Measurements from ENCODE around the gene KIAA1328. TPM values are rescaled to one million over a fixed set of nuclear protein-coding genes. Genes with fewer than 3 reads are reported as not detected.

The KIAA1328 gene
- total RNA-seq, 4 donors from 2014 or later, result 11.3 to 26.1 (median 15.3) TPM

GRCh38 chr18:37254973-37255372, 426.0 kb downstream of the KIAA1328 start:
- WGBS, 2 donors (ENCODE audit: low coverage in 1 of 2), result 80 to 83% methylated on average over 11 of the region's 12 CpGs
- H3K27me3 ChIP-seq, result peaks cover 100% of the 10 kb centered on the region
- no peak overlapping the region for H3K4me3 ChIP-seq
- no peak for TF ChIP-seq CTCF (IDR thresholded peaks at IDR 0.05)
- no peak for TF ChIP-seq EP300 (IDR thresholded peaks at IDR 0.05)
- no peak for TF ChIP-seq POLR2A (IDR thresholded peaks at IDR 0.05)
- TF ChIP-seq POLR2AphosphoS5 (IDR thresholded peaks at IDR 0.05), result no peak
- H3K4me1 ChIP-seq, result peaks cover 0 to 15% (median 0%) of the 10 kb centered on the region in 3 donors
- ATAC-seq, result no peak
- no peaks in the 10 kb centered on the region for H3K36me3 ChIP-seq
- H3K27ac ChIP-seq, result no peak overlapping the region
- H3K9me3 ChIP-seq, result no peaks in the 10 kb centered on the region

- Histone ChIP-seq H3K27me3 (peaks cover 100% of the 10 kb centered on the region), H3K27ac (no peak overlapping the region), H3K9me3 (no peaks in the 10 kb centered on the region), H3K36me3 (no peaks in the 10 kb centered on the region), H3K4me3 (no peak overlapping the region), H3K4me1 (peaks cover 0 to 15% (median 0%) of the 10 kb centered on the region in 3 donors)
- TF ChIP-seq POLR2A (IDR thresholded peaks at IDR 0.05) (no peak), CTCF (IDR thresholded peaks at IDR 0.05) (no peak), POLR2AphosphoS5 (IDR thresholded peaks at IDR 0.05) (no peak), EP300 (IDR thresholded peaks at IDR 0.05) (no peak)
- no peak for ATAC-seq
- WGBS, 2 donors (ENCODE audit: low coverage in 1 of 2), result 24 to 34% methylated on average over 6 to 9 of the region's 9 CpGs
Observed at GRCh38 chr18:37258131-37258530, 429.2 kb downstream of the KIAA1328 start.

- no peak for ATAC-seq
- Histone ChIP-seq H3K36me3 (no peaks in the 10 kb centered on the region), H3K4me3 (no peak overlapping the region), H3K4me1 (peaks cover 0 to 9% (median 0%) of the 10 kb centered on the region in 3 donors), H3K27me3 (peaks cover 96% of the 10 kb centered on the region), H3K9me3 (no peaks in the 10 kb centered on the region), H3K27ac (no peak overlapping the region)
- WGBS, 2 donors (ENCODE audit: low coverage in 1 of 2), result 35% methylated on average over 9 of the region's 11 CpGs; no CpG with 5 or more reads in 1 of the 2 donors
- no peak for TF ChIP-seq EP300 (IDR thresholded peaks at IDR 0.05)
- no peak for TF ChIP-seq POLR2A (IDR thresholded peaks at IDR 0.05)
- TF ChIP-seq POLR2AphosphoS5 (IDR thresholded peaks at IDR 0.05), result no peak
- no peak for TF ChIP-seq CTCF (IDR thresholded peaks at IDR 0.05)
Observed at GRCh38 chr18:37258819-37259218, 429.9 kb downstream of the KIAA1328 start.

GRCh38 chr18:37259711-37260110, 430.8 kb downstream of the KIAA1328 start:
- Histone ChIP-seq H3K4me1 (peaks cover 0 to under 1% (median 0%) of the 10 kb centered on the region in 3 donors), H3K9me3 (no peaks in the 10 kb centered on the region), H3K4me3 (no peak overlapping the region), H3K27ac (no peak overlapping the region), H3K27me3 (peaks cover 94% of the 10 kb centered on the region), H3K36me3 (no peaks in the 10 kb centered on the region)
- no peak for ATAC-seq
- TF ChIP-seq POLR2AphosphoS5 (IDR thresholded peaks at IDR 0.05), result no peak
- no peak for TF ChIP-seq CTCF (IDR thresholded peaks at IDR 0.05)
- no peak for TF ChIP-seq EP300 (IDR thresholded peaks at IDR 0.05)
- no peak for TF ChIP-seq POLR2A (IDR thresholded peaks at IDR 0.05)
- 59 to 92% methylated on average over 4 of the region's 5 CpGs for WGBS, 2 donors (ENCODE audit: low coverage in 1 of 2)

- TF ChIP-seq POLR2A (IDR thresholded peaks at IDR 0.05), result no peak
- TF ChIP-seq POLR2AphosphoS5 (IDR thresholded peaks at IDR 0.05), result no peak
- TF ChIP-seq CTCF (IDR thresholded peaks at IDR 0.05), result no peak
- TF ChIP-seq EP300 (IDR thresholded peaks at IDR 0.05), result no peak
- Histone ChIP-seq H3K27me3 (peaks cover 93% of the 10 kb centered on the region), H3K36me3 (no peaks in the 10 kb centered on the region), H3K27ac (no peak overlapping the region), H3K9me3 (no peaks in the 10 kb centered on the region), H3K4me1 (no peaks in the 10 kb centered on the region), H3K4me3 (no peak overlapping the region)
- ATAC-seq, result no peak
- WGBS, 2 donors (ENCODE audit: low coverage in 1 of 2), result 69 to 74% methylated on average over 5 to 6 of the region's 10 CpGs
Observed at GRCh38 chr18:37260367-37261093, 431.6 kb downstream of the KIAA1328 start.
